ENCODE measurements around the gene WFIKKN2. TPM values are rescaled to one million over a fixed set of nuclear protein-coding genes. Genes with fewer than 3 reads are reported as not detected.

Gene WFIKKN2
- polyA plus RNA-seq, 5 donors, result 0.77 to 1.3 (median 0.98) TPM

DNA sequence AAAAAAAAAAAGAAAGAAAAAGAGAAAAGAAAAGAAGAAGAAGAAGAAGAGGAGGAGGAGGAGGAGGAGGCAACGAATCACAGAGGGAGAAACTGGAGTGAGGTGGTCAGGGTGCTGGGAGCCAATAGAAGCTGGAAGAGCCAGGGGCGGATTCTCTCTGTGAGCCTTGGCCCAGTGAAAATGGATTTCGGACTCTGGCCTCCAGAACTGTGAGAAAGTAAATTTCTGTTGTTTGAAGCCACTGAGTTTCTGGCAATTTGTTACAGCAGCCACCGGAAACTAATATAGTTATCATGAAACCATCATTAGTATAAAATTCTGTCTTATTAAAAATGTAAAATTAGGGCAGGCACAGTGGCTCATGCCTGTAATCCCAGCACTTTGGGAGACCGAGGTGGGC, 27.7 kb upstream of the WFIKKN2 start:
- no peak for DNase-seq

DNA sequence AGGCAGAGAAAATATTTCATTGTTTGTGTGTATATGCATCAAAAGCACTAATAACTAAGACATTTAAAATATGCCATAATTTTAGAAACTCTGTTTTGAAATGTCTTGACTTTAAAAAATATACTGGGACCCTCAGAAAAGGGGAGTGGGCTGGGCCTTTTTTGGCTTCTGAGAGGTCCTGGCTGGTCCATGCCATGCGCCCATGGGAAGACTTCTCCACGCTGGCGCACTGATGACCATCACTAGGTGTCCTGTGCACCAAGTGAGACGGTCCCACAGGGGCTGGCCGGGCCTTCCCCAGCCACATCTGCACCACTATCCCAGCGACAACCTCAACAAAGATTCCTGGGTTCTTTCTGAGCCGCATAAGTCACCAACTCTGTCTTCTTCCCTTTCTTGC, 27.0 kb upstream of the WFIKKN2 start:
- no peak for DNase-seq

DNA sequence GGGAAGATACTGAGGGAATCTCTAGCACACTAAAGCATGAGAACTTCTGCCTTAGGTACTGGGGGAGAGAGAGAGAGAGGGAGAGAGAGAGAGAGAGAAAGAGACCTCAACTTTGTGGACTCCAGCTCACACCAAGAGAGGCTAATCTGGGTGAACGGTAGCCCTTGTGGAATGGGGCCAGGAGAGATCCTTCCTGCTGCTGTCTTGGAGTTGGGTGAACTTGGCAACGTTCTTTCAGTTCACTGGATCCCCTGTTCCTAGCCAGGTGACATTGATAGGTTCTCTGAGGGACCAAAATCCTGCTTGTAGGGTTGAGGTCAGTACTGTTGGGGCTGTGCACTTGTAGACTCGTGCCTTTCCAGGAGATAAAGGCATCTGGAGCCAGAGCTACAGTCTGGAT, 26.5 kb upstream of the WFIKKN2 start:
- no peak for DNase-seq

DNA sequence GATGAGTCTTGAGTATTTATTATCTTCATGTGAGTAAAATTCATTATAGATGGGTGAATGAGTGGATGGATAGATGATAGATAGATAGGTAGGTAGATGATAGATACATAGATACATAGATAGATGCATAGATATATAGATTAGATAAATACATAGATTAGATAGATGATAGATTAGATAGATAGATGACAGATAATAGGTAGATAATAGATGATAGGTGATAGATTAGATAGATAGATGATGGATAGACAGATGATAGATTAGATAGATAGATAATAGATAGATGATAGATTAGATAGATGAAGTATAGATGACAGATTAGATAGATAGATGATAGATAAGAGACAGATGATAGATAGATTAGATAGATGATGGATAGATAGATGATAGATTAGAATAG, 21.8 kb upstream of the WFIKKN2 start:
- no peak for DNase-seq

DNA sequence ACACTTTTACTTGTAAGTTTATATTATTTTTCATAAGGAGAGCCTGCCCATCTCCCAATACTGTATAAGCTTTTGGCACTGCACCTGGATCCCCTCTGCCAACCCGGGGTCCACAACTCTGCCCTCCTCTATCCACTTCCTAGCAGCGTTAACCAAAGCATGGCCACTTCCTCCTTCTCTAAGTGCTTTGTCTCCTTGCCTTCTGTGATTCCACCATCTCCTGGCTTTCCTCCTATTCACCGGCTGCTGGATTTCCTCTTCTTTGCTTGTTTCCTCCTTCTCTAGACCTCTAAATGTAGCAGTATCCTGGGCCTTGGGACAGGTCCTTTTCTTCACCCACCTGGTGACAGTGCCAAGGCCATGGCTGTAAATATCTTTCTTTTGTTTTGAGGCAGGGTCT, 20.0 kb upstream of the WFIKKN2 start:
- no peak for DNase-seq

DNA sequence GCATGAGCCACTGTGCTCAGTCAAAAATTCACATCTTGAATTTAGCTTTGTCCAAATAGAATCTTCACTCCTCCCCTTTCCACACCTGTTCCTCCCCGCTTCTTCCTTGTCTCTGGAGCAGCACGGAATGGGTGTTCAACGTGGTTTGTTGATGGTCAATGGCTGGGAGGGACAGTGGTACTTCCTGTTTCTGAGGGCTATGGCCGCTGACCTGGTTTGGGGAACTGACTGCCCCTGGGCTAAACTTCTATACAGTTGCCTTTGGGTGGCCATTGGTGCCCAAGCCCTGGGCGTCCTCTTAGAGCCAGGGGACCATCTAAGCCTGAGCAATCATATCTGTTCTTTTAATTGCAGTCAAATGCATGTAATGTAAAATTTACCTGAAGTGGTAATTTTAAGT, 19.1 kb upstream of the WFIKKN2 start:
- no peak for DNase-seq

DNA sequence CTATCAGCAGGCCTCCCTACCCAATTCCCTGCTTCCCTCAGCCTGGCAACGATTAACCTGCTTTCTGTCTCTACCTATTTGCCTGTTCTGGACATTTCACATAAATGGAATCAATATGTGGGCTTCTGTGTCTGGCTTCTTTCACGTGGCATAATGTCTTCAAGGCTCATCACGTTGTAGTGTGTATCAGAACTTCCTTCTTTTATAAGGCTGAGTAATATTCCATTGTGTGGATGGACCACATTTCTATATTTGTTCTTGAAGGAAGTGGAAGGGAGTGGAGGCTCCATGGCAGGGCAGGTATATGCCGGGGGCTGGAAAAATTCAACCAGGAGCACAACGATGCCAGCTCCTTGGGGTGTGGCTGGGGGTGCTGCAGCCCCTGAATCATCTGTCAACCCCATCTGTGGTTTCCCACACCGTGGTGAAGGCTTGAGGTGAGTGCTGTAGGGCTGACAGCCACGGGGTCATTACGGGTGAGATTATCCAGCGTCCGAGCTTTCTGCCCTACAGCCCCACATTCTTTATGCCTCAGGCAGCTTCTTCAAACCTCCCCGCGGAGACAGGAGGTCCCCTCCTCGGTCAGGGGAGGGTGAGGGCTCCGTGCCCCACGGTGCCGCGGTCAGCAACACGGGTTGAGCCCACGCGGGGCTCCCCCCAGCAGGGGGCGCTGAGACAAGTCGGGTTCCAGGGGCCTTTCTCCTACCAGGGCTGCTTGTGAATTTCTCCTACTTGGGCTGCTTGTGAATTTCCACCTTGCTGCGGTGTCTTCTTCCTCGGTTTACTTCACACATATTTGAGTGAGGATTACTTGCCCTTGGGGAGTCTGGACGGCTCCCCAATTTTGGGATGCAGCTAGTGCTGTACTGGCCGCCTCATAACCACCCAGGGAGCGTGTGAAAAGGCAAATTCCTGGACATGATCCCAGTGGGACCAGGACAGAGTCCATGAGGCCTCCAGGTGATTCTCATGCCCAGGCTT, 18.3 kb upstream of the WFIKKN2 start:
- DNase-seq, result no peak

DNA sequence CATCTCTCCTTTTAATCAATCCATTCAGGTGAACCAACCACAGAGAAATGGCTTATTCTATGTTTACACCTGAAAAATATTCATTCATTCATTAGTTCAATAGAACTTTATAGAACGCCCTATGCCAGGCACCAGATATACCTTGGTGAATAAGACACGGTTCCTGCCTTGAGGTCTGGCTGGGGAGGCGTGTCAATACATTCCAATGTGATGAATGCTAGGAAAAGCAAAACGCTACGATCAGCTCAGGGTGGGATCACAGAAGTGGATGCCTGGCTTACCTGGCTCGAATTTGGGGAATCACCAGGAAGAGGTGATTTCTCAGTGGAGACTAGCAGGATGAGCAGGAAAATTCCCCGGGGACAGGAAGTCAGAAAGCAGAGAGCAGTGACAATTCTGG, 17.5 kb upstream of the WFIKKN2 start:
- no peak for DNase-seq

DNA sequence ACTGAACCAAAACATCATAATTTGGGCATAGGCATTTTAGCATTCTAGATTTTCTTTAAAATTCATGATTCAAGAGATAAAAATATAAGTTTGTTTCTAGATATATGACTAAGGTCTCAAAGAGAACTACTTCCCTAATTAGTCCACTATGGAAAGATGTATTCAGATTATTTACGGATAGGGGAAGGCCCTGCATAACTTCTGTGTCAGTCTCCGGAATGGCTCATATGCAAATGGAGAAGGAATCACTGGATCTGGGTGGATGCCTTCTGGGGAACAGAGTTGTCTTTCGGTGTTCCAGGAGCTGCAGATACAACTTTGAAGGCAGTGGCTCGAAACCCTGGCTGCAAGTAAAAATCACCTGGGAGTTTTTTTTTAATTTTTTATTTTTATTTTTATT, 17.1 kb upstream of the WFIKKN2 start:
- DNase-seq, result no peak

DNA sequence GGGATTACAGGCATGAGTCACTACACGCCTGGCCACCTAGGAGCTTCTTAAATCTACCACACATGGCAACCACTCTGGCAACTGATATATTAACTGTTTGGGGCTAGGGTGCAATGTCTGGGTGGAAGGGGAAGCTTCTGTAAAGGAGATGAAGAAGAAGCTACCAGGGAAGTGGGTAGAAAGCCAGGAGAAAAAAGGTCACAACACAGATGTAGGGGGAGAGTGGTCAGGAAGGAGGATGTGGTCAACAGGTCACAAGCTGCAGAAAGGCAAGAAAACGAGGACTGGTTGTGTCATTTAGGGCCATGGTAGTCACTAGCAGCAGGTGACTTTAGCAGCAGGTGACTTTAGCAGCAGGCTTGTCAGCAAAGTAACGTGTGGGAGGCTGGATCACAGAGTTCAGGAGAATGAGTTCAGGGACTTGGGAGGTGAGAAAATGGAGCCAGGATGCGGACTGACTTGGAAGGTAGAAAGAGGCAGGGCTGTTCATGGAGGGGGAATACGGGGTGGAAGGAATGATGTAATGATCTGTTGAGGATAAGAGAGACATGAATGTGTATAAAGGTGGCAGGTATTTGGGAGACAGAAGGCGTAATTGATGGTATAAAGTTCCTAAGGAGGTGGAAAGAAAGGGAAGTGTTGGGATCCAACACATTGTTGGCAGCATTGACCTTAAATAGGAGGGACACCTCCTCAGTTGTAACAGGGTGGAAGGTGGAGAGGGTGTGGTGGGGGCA, 16.3 kb upstream of the WFIKKN2 start:
- no peak for DNase-seq

DNA sequence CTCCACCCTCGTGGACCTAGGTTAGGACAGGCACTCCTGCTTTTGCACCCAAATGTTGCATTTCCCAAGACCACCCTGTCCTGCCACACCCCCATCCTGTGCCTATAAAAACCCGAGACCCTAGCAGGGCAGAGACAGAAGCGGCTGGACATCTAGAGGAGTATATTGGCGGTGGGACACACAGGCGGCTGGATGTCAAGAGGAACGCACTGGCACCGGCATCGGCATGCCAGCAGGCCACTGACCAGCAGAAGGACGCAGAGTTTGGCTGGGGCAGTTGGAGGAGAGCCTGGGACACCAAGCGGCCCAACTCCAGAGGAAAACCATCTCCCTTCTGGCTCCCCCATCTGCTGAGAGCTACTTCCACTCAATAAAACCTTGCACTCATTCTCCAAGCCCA, 14.7 kb upstream of the WFIKKN2 start:
- no peak for DNase-seq

DNA sequence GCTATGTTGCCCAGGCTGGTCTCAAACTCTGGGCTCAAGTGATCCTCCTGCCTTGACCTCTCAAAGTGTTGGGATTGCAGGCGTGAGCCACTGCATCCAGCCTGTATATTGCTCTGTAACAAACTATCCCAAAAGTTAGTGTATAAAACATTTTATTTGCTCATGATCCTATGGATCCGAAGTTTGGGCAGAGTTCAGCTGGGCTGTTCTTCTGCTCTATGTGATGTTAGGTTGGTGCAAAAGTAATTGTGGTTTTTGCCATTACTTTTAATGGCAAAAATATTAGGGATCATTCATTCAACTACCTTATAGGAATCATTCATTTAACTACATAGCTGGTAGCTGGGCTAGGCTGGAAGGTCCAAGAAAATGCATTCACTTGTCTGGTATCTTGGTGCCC, 12.8 kb upstream of the WFIKKN2 start:
- no peak for DNase-seq

DNA sequence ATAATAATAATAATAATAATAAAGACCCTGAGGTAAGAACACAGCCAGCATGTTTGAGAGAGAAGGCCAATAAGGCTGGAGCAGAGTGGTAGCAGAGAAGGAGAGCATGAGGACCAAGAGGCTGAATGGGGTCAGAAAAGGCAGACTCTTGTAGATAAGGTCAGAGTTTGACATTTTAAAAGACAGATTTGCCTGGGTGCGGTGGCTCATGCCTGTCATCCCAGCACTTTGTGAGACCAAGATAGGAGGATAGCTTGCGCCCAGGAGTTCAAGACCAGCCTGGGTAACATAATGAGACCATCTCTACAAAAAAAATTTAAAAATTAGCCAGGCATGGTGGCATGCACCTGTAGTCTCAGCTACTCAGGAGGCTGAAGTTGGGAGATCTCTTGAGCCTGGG, 11.0 kb upstream of the WFIKKN2 start:
- DNase-seq, result no peak

DNA sequence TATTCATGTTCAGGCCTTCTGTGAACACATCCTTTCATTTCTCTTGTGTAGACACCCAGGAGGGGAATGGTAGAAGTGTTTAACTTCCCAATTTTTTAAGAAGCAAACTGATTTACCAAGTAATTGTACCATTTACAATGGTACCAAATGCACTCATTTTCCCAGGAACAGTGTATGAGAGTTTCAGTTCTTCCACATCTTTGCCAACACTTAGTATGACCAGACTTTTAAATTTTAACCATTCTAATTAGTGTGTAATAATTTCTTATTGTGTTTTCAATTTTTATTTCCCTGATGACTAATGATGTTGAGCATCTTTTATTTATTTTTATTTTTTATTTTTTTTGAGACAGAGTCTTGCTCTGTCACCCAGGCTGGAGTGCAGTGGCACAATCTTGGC, 10.2 kb upstream of the WFIKKN2 start:
- no peak for DNase-seq

DNA sequence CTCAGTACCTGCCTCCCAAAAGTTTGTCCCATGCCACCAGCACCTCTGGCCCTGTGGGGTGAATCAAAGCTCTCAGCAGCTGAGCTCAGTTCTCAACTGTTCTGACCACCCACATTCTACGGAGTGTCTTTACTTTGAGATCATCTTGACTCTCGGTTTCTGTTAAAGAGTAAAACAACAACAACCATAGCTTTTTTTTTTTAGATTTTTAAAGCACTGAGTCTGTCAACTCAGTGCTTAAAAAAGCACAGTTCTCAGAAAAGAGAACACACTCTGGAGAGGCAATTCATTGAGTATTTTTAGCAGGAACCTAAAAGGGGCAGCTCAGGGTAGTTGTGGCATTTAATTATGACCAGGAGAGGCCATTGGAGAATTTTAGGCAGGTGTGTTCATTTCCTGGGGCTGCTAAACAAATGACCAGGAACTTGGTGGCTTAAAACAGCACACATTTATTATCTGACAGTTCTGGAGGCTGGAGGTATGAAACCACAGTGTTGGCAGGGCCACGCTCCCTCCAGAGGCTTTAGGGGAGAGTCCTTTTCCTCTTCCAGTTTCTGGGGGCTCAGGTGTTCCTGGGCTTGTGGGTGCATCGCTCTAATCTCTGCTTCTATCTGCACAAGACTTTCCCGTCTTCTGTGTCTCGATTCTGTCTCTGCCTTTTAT, 6.7 kb upstream of the WFIKKN2 start:
- no peak for DNase-seq

DNA sequence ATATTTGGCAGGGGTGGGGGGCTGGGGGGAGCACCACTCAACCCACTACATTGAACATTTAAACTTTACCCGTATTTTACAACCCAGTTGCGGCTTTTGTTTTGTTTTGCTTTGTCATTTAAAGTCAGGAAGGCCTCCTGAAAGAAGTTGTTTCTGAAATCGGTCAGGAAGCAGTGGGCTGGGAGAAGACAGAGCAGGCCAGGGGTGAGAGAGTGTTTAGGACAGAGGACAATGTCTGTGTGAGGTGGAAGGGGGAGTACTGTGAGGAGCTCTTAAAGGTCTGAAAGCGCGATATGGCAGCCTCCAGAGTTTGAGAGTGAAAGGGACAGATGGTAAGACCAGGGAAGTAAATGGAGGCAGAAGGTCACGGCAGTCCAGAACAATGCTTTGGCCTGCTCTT, 6.1 kb upstream of the WFIKKN2 start:
- DNase-seq, result no peak

DNA sequence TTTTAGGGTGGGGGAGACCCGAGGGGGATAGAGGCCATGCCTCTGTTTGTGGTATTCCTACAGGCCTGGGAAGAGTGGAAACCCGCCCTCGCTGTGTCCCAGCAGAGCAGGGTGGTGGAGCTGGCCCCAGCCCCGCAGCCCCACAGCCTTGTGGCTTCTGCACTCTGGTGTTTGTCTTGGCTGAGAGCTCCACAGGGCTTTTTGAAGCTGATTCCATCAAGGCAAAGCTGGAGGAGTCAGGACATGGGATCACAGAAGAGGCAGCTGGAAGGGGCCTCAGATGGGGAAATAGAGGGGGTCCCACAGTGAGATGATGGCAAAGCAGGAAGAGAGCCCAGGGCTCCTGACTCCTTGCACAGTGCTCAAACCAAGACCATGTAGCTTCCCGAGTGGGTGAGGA, 5.0 kb upstream of the WFIKKN2 start:
- DNase-seq, result no peak

DNA sequence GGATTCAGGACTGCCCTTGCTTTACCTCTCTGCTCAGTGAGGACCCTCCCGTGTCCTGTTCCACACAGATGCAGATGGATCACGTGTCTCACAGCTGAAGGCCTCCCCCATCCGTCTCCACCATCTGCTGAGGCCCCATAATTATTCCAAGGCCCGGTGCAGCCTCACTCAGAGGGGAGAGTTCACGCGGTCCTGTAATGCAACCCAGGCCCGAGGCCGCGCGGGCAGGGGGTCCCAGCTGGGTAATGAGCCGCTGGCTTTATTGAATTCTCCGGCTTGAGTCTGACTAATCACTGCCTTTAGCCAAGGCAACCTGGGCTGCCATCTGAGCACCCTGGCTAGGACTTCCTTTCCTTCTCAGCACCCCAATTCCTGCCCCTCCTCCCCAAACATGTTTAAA, 4.4 kb upstream of the WFIKKN2 start:
- no peak for DNase-seq

DNA sequence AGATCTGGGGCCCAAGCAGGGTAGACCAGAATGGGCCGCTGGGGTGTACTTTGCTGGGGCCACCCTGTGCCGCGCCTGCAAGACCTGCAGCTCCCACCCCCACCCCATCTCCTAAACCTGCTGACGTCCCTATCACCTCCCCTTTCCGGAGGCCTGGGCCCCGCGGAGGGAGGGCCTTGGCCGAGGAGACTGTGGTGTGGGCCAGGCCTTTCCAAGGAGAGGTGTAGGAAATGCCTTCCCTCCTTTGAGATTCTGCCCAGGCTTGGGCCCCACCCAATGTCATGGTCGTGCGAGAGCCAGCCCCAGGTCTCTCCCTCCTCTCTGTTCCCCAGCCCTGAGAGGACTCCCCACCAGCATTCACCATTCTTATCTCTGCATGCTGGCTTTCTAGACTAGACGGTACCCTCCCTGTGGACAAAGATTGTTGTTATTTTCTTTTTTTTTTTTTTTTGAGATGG, 3.9 kb upstream of the WFIKKN2 start:
- DNase-seq, result no peak

DNA sequence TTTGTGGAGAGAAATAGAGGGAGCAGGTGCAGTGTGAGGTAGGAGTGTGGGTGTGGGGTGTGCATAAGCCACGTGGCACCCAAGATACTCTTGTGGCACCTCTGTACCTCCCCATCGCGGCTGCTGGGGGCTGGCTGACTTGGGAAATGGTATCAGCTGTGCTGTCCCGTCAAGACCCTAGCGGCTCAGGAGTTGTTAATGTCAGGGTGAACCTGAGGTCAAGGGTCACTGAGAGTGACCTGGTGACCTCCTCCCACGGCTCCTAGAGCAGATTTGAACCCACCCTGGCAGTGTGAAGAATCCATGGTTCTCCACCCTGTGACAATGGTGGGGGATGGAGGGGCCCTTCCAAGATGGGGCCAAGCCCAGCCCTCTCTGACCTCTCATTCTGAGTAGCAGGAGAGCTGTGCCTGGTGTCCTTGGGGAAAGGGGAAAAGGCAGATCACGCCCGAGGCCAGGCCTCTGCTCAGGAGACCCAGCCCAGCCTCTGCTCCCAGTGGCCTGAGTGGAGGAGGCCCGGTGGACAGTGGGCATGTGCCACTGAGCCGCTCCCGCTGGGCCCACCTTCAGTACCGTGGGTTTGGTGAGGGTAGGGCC, 3.0 kb upstream of the WFIKKN2 start:
- no peak for DNase-seq

DNA sequence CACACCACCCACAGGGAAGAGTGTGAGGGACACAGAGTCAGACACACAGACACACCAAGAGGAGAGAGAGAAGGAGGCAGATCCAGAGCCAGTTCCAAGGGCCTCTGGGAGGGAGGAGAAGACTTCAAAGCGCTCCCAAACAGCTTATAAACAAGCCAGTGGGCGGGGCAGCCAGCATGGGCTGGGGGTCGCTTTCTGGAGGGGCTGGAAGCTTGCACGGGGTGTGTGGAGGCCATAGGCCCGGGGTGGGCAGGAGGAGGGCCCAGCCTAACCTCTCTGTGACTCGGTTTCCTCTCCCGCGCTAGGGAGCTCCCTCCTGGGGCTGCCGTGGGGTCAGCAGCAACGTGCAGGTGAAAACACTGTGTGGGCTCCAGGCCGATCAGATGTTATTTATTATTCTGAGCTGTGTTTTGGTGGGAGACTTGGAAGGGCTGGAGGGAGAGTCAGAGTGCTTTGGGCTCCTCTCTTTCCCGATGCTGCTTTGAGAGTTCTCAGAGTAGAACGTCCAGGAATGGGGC, 2.5 kb upstream of the WFIKKN2 start:
- DNase-seq, result no peak
